NCI-H460 (cell line): Measurements from ENCODE around the gene TRAF3IP1. TPM values are rescaled to one million over a fixed set of nuclear protein-coding genes. Genes with fewer than 3 reads are reported as not detected.
A peak's percentile ranks its signal among the peaks of the same experiment; 100 is the strongest.
"Not testable (repeated sequence)": the region's sequence is repeated elsewhere in the genome, so short reads cannot be mapped to it uniquely, and the experiment has no call there.

Experiments used
- DNase-seq: peaks from one replicate; pipeline ENCODE4 v3.0.0-alpha.2; 2016; ENCODE audit warnings: low read depth; ENCODE audit errors: extremely low read depth
- small RNA-seq, 2 experiments: library from RNA; depleted of rRNA; stranded (forward); fragments of <200 nt; gene quantifications; one replicate each; pipeline ENCODE3, GENCODE V24; 2014
- total RNA-seq: library from RNA; depleted of rRNA; stranded (reverse); fragments of >200 nt; shearing (Covaris generic); gene quantifications from 2 replicates; pipeline ENCODE4 v1.2.3, GENCODE V29; 2014; rRNA removed

The TRAF3IP1 gene
- total RNA-seq, 1 experiment from 2014 or later, result 8.9 TPM

GRCh38 chr2:238440767-238441166, 120.4 kb downstream of the TRAF3IP1 start:
- no peak for DNase-seq

DNA sequence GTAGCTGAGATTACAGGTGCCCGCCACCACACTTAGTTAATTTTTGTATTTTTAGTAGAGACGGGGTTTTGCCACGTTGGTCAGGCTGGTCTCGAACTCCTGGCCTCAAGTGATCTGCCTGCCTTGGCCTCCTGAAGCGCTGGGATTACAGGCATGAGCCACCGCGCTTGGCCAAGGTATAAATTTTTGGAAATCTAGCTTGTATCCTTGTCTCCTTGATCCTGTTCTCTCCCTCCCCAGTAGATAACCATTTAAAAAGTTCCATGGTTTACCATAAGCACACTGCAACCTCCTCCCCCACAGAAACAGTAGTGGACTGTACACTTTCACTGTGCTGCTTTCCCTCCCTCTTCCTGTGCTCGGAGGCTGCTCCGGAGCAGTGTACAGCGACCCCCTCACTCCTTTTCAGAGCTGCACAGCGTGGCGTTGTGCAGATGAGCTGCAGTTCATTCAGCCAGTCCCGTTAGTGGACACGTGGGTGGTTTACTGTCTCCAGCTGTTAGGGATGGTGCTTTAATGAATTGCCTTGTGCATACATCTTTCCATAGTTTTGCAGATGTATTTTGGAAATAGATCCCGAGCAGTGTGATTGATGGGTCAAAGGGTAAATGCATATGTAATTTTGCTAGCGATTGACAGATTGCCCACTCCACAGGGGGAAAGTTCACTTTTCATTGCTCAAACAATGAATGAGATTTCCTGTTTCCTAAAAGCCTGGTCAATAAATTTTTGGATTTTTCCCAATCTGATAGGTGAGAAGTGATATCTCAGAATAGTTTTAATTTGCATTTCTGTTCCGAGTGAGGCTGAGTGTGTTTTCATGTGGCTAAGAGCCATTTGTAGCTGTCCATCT, 121.2 kb downstream of the TRAF3IP1 start:
- no peak for DNase-seq

GRCh38 chr2:238442257-238442656, 121.9 kb downstream of the TRAF3IP1 start:
- not testable (repeated sequence) for DNase-seq

DNA sequence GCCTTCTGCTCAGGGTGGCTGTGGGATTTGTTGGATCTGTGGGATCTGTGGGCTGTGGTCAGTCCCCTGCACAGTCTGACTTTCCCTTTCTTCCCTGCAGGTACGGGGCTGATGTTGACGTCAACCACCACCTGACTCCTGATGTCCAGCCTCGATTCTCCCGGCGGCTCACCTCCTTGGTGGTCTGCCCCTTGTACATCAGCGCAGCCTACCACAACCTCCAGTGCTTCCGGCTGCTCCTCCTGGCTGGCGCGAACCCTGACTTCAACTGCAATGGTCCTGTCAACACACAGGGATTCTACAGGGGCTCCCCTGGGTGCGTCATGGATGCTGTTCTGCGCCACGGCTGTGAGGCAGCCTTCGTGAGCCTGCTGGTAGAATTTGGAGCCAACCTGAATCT, 123.9 kb downstream of the TRAF3IP1 start:
- no peak for DNase-seq

DNA sequence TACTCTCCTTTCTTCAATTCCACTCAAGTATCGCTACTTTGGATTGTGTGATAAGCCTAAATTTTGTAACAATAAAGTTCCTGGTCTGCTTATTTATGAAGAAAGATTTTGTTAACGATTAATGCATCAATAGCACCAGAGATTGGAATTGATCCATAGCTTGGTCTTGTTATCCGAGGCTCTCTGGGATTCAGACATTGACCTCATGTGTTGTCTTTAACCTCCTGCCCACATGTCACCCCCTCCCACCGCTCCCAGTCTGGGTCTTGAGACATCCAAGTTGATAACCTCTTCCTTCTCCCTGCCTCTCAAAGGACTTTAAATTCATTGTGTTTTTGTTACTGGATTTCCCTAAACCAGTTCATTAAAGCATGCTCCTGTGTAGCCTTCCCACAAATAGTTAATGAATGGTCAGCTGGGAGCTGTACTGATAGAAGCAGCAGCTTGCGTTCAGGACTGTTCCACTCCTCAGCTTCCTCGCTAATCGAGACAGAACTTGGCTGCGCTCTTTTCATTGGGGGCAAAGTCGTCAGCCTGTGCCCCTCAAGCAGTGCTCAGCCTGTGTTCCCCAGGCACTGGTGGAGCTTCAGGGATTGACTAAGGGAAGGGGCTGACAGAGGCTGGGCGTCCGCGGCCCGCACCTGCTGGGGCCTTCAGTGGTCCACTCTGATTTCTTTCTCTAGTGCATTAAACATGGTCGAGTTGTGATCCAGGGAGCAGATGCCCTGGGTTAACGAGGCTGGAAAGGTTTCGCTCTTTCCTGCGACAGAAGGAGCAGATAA, 125.3 kb downstream of the TRAF3IP1 start:
- DNase-seq, result no peak

DNA sequence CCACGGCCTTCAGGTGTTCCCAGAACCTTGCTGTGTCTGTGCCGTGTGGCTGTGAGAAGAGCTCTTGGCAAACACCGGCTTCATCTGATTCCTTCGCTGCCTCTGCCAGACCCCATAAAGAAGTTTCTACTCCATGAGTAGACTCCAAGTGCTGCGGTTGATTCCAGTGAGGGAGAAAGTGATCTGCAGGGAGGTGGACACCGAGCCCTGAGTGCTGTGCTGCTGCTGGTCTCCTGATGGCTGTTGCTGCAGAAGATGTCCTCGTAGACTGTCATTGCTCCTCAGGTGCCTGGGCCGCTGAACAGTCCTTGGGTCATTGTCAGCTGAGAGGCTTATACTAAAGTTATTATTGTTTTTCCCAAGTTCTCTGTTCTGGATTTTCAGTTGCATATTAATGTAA, 126.1 kb downstream of the TRAF3IP1 start:
- no peak for DNase-seq

DNA sequence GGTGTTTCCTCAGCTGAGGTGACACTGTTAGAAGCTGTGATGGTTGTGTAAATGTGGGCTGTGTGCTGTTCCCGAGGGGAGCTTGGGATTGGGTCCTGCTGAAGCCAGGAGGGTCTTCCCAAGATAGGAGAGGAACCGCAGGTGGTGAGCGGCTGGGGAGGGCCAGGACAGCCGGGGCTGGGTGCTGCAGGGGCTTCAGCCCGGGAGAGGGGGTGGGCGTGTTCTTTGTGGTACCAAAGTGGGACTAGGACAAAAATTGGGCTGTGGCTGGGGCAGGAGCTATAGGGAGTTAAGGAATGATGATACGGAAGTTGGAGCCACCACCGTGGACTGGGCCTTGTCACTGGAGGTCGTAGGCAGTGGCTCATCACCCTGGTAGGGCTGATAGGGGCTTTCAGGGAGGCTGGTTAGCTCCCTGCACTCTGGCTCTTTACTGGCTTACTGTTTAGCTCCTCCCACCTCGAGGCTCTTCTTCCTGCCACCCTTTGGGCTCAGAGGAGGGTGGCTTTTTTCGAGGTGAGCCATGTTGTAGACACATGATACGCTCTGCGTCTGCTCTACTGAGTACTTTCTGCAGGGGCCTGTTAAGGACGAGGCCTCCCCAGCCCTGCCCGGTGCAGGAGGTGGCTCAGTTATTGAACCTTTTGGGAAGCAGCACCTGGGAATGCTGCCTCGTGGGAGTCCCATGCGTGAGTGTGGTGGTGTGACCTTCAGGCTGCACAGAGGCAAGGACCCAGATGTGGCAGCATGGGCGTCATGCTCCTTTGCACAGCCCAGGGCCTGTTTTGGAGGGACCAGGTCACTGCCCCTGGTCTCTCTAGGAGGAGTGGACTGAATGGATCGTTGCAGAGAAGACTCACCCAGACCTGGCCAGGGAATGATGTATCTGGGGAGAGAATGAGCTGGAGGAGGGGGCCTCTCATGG, 128.0 kb downstream of the TRAF3IP1 start:
- DNase-seq, result no peak

DNA sequence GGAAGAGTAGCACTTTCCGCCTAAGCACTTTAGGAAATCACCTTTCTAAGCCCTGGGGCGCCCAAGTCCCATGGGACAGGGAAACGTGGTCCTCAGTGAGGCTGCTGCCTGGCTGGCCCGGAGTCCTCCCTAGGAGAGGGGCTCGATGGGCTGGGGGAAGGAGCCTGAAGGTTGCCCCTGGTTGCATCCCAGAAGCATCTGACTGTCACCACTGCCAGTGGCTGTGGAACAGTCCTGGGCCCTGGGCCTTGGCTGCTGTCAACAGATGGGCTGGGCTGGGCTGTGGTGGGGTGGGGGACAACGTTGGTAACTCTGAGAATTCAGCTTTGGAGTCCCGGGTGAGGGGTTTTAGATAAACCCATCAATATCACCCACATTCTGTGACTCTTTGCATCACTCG, 128.9 kb downstream of the TRAF3IP1 start:
- no peak for DNase-seq

GRCh38 chr2:238449909-238450417, 129.6 kb downstream of the TRAF3IP1 start:
- peak; percentile 89 for DNase-seq

GRCh38 chr2:238450440-238450861, 130.1 kb downstream of the TRAF3IP1 start:
- DNase-seq, result peak; percentile 86

Small RNA genes within 50 kb of the gene (small RNA-seq; reads per million reads assigned to genes)
- gene RNU6-234P, result 0 reads per million in 2 experiments

Other genes with a start within 250 kb of the TRAF3IP1 start
- 0.20 and 0.35 TPM in 2 replicates for gene ESPNL, start 220.2 kb upstream of the TRAF3IP1 start, total RNA-seq
- 0.05 TPM in 1 of 2 replicates, not detected in the other for gene KLHL30, start 181.8 kb upstream of the TRAF3IP1 start, total RNA-seq
- gene ERFE, start 161.5 kb upstream of the TRAF3IP1 start, total RNA-seq, result 7.7 and 10.0 TPM in 2 replicates
- 24.2 and 25.3 TPM in 2 replicates for gene ILKAP, start 116.8 kb upstream of the TRAF3IP1 start, total RNA-seq
- 10.1 and 10.5 TPM in 2 replicates for gene HES6, start 80.5 kb upstream of the TRAF3IP1 start, total RNA-seq
- 4.2 and 4.5 TPM in 2 replicates for gene PER2, start 31.9 kb upstream of the TRAF3IP1 start, total RNA-seq
- 36.7 and 40.4 TPM in 2 replicates for gene ASB1, start 106.4 kb downstream of the TRAF3IP1 start, total RNA-seq